ENCODE data around the gene SNRK. TPM values are rescaled to one million over a fixed set of nuclear protein-coding genes. Genes with fewer than 3 reads are reported as not detected.
A peak's percentile ranks its signal among the peaks of the same experiment; 100 is the strongest.

The SNRK gene
- total and polyA plus RNA-seq, 2 of the 13 experiments (the other 11 are each of a cell fraction or from before 2014, with no cell fraction given) = 11.4 to 16.1 TPM

DNA sequence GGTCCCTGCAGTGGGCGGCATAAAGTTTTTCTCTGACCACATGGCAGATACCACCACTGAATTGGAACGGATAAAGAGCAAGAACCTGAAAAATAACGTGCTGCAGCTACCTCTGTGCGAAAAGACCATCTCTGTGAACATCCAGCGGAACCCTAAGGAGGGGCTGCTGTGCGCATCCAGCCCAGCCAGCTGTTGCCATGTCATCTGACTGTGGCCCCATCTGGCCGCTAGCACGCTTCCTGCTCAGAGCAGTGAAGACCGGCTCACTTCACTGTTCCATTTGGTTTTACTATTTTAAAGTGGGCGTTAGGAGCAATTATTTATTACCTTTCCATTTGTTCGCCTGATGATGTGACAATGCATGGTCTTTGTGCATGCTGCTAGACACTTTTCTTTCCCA, 62.0 kb downstream of the SNRK start:
- FAIRE-seq = no peak
- Histone ChIP-seq H3K4me2 (ENCODE audit: low read depth, low read length) (no peak overlapping the region), H3K27ac (ENCODE audit: extremely low read length, insufficient read depth, low read length) (no peak overlapping the region), H4K20me1 (ENCODE audit: insufficient read depth, low read length) (0 out of 2 replicates have a peak, but pooled peaks cover 3% of the 10 kb centered on the region), H3K9ac (ENCODE audit: insufficient read depth, low read depth, low read length) (no peak overlapping the region), H3K9me3 (ENCODE audit: low read length) (peaks cover 6% of the 10 kb centered on the region; the same call in 1 of the 2 replicates), H3K4me1 (ENCODE audit: insufficient read depth, low read length) (no peaks in the 10 kb centered on the region), H3K79me2 (ENCODE audit: insufficient read depth, low read length) (no peaks in the 10 kb centered on the region), H3K27me3 (ENCODE audit: control insufficient read depth in 1 of 2, insufficient read depth in 2 of 2, low read length in 2 of 2) (no peaks in the 10 kb centered on the region), H3K4me3 (replicated peaks in 1 of 3; ENCODE audit: insufficient read depth in 1 of 3, low read depth in 2 of 3, low read length in 3 of 3) (no peak overlapping the region), H3K36me3 (replicated peaks in 1 of 2; ENCODE audit: control insufficient read depth in 1 of 2, insufficient read depth in 2 of 2, low read length in 2 of 2) (peaks cover 28 to 57% of the 10 kb centered on the region in 2 experiments), H2AFZ (ENCODE audit: low read length) (no peak overlapping the region)
- ChIA-PET CTCF (ENCODE audit: low intra/inter-chr PET ratio, low total read pairs) (no interaction called here), POLR2A (no interaction called here)
- no TSS peak for BruUV-seq (replicated peaks)
- intact Hi-C loops (cut with micrococcal nuclease; ENCODE audit: unreplicated experiment) = no loop called here
- no peak for ATAC-seq
- no peak for DNase-seq (ENCODE audit: low spot score)
- in situ Hi-C loops (cut with HindIII; ENCODE audit: extremely low pct_ligation_motif_present, low pct_unique_long_range_greater_than_20kb) = no loop called here
- 97% methylated on average over 9 of the region's 11 CpGs for WGBS (ENCODE audit: low lambda C conversion rate)
- TF ChIP-seq MLLT10 (CRISPR knock-in tag; IDR thresholded peaks at IDR 0.05) = no peak
- peak; percentile 27 for TF ChIP-seq RBM22 (optimal IDR thresholded peaks at IDR 0.05; ENCODE audit: low read length)

- DNase-seq (ENCODE audit: low spot score) = no peak
- 0 out of 2 replicates have a peak, but pooled peaks cover 5% of the 10 kb centered on the region for H3K4me1 ChIP-seq (ENCODE audit: insufficient read depth, low read length)
- H3K27ac ChIP-seq (ENCODE audit: extremely low read length, insufficient read depth, low read length) = no peak overlapping the region
- H3K4me2 ChIP-seq (ENCODE audit: low read depth, low read length) = no peak overlapping the region
- ChIA-PET POLR2A (no interaction called here), CTCF (ENCODE audit: low intra/inter-chr PET ratio, low total read pairs) (no interaction called here)
- in situ Hi-C loops (cut with HindIII; ENCODE audit: extremely low pct_ligation_motif_present, low pct_unique_long_range_greater_than_20kb) = no loop called here
- peaks cover 6% of the 10 kb centered on the region; the same call in 1 of the 2 replicates for H3K9me3 ChIP-seq (ENCODE audit: low read length)
- TF ChIP-seq HNRNPK (IDR thresholded peaks at IDR 0.05; ENCODE audit: low read depth, low read length, poor library complexity, severe bottlenecking) = no peak
- no peak for TF ChIP-seq ARNT (IDR thresholded peaks at IDR 0.05)
- TF ChIP-seq, protein P1, sequence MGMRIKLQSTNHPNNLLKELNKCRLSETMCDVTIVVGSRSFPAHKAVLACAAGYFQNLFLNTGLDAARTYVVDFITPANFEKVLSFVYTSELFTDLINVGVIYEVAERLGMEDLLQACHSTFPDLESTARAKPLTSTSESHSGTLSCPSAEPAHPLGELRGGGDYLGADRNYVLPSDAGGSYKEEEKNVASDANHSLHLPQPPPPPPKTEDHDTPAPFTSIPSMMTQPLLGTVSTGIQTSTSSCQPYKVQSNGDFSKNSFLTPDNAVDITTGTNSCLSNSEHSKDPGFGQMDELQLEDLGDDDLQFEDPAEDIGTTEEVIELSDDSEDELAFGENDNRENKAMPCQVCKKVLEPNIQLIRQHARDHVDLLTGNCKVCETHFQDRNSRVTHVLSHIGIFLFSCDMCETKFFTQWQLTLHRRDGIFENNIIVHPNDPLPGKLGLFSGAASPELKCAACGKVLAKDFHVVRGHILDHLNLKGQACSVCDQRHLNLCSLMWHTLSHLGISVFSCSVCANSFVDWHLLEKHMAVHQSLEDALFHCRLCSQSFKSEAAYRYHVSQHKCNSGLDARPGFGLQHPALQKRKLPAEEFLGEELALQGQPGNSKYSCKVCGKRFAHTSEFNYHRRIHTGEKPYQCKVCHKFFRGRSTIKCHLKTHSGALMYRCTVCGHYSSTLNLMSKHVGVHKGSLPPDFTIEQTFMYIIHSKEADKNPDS (CRISPR knock-in tag; IDR thresholded peaks at IDR 0.05) = no peak
- no peak for TF ChIP-seq EED (CRISPR knock-in tag; IDR thresholded peaks at IDR 0.05)
- TF ChIP-seq, protein P2, sequence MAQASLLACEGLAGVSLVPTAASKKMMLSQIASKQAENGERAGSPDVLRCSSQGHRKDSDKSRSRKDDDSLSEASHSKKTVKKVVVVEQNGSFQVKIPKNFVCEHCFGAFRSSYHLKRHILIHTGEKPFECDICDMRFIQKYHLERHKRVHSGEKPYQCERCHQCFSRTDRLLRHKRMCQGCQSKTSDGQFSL (CRISPR knock-in tag; IDR thresholded peaks at IDR 0.05) = no peak
- no peak for TF ChIP-seq ATF7-NPFF (CRISPR knock-in tag; IDR thresholded peaks at IDR 0.05; ENCODE audit: low read depth)
- H3K9ac ChIP-seq (ENCODE audit: insufficient read depth, low read depth, low read length) = no peak overlapping the region
- H3K4me3 ChIP-seq (replicated peaks in 1 of 3; ENCODE audit: insufficient read depth in 1 of 3, low read depth in 2 of 3, low read length in 3 of 3) = no peak overlapping the region
- peaks cover 25 to 51% of the 10 kb centered on the region in 2 experiments for H3K36me3 ChIP-seq (replicated peaks in 1 of 2; ENCODE audit: control insufficient read depth in 1 of 2, insufficient read depth in 2 of 2, low read length in 2 of 2)
- 98% methylated on average over 4 of the region's 4 CpGs for WGBS (ENCODE audit: low lambda C conversion rate)
- no peak for FAIRE-seq
- ATAC-seq = no peak
- no peak overlapping the region for H2AFZ ChIP-seq (ENCODE audit: low read length)
- intact Hi-C loops (cut with micrococcal nuclease; ENCODE audit: unreplicated experiment) = no loop called here
- no TSS peak for BruUV-seq (replicated peaks)
- 0 out of 2 replicates have a peak, but pooled peaks cover 3% of the 10 kb centered on the region for H4K20me1 ChIP-seq (ENCODE audit: insufficient read depth, low read length)
- no peaks in the 10 kb centered on the region for H3K79me2 ChIP-seq (ENCODE audit: insufficient read depth, low read length)
- no peaks in the 10 kb centered on the region for H3K27me3 ChIP-seq (ENCODE audit: control insufficient read depth in 1 of 2, insufficient read depth in 2 of 2, low read length in 2 of 2)
Measured at GRCh38 chr3:43348852-43349574, 62.7 kb downstream of the SNRK start.

All from HepG2 (cell line).